ENCODE results near the gene ERAP2.
"Not testable (repeated sequence)": the region's sequence is repeated elsewhere in the genome, so short reads cannot be mapped to it uniquely, and the experiment has no call there.

Gene ERAP2

GRCh38 chr5:96930589-96930988, 54.3 kb downstream of the ERAP2 start:
- TF ChIP-seq, protein P1, sequence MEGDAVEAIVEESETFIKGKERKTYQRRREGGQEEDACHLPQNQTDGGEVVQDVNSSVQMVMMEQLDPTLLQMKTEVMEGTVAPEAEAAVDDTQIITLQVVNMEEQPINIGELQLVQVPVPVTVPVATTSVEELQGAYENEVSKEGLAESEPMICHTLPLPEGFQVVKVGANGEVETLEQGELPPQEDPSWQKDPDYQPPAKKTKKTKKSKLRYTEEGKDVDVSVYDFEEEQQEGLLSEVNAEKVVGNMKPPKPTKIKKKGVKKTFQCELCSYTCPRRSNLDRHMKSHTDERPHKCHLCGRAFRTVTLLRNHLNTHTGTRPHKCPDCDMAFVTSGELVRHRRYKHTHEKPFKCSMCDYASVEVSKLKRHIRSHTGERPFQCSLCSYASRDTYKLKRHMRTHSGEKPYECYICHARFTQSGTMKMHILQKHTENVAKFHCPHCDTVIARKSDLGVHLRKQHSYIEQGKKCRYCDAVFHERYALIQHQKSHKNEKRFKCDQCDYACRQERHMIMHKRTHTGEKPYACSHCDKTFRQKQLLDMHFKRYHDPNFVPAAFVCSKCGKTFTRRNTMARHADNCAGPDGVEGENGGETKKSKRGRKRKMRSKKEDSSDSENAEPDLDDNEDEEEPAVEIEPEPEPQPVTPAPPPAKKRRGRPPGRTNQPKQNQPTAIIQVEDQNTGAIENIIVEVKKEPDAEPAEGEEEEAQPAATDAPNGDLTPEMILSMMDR (IDR thresholded peaks at IDR 0.05; ENCODE audit: low read length, missing control alignments), result no peak
- no peak for DNase-seq (ENCODE audit: low read depth)
- H3K4me3 ChIP-seq (replicated peaks; ENCODE audit: low read depth, low read length), result no peak overlapping the region

DNA sequence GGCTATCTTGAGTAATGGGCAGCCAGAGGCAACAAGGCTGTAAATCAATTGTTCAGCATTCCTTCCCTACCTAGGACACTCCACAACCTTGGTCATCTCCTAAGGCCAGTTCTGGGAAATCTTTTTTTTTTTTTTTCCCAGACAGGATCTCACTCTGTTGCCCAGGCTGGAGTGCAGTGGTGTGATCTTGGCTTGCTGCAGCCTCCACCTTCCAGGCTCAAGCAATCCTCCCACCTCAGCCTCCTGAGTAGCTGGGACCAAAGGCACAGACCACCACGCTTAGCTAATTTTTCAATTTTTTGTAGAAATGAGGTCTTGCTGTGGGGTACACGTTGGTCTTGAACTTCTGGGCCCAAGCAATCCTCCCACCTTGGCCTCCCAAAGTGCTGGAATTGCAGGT, 54.7 kb downstream of the ERAP2 start:
- not testable (repeated sequence) for DNase-seq (ENCODE audit: low read depth); H3K4me3 ChIP-seq (replicated peaks; ENCODE audit: low read depth, low read length)

DNA sequence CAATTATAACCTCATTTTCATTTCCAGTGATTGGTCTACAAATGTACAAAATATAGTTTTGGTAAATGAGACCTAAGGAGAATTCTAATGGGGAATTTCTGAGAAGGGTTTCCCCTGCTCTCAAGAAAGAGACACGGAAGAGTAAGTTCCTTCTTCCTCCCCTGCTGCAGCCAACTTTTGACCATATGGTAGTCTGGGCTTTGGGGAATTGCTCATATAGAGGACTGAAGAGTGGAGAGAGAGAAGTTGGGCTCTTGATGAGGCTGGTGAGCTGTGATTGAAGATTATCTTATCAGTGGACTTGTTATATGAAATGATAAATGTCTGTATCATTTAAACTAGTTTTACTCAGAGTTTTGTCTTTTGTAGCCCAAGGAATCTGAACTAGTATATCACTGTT, 55.3 kb downstream of the ERAP2 start:
- TF ChIP-seq, protein P1 (IDR thresholded peaks at IDR 0.05; ENCODE audit: low read length, missing control alignments), result no peak
- H3K4me3 ChIP-seq (replicated peaks; ENCODE audit: low read depth, low read length), result no peak overlapping the region
- DNase-seq (ENCODE audit: low read depth), result no peak

DNA sequence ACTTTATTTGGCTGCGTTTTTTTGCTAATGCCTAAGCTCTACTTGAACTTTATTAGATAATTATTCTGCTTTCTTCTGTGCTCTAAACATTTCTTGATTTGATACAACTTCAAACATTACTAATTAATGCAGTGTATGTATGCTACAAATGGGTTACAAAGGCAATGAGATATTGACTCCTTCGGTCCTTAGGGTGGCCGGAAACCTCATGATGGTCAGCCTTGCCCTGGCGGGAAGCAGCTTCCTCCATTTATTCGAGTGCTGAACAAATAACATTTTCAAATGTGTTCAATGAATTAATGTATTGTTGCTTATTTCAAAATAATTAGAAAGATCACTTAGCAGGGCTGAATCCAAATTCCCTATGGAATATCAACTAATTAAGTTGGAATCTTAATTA, 55.7 kb downstream of the ERAP2 start:
- TF ChIP-seq, protein P1 (IDR thresholded peaks at IDR 0.05; ENCODE audit: low read length, missing control alignments), result no peak
- no peak for DNase-seq (ENCODE audit: low read depth)
- H3K4me3 ChIP-seq (replicated peaks; ENCODE audit: low read depth, low read length), result no peak overlapping the region

DNA sequence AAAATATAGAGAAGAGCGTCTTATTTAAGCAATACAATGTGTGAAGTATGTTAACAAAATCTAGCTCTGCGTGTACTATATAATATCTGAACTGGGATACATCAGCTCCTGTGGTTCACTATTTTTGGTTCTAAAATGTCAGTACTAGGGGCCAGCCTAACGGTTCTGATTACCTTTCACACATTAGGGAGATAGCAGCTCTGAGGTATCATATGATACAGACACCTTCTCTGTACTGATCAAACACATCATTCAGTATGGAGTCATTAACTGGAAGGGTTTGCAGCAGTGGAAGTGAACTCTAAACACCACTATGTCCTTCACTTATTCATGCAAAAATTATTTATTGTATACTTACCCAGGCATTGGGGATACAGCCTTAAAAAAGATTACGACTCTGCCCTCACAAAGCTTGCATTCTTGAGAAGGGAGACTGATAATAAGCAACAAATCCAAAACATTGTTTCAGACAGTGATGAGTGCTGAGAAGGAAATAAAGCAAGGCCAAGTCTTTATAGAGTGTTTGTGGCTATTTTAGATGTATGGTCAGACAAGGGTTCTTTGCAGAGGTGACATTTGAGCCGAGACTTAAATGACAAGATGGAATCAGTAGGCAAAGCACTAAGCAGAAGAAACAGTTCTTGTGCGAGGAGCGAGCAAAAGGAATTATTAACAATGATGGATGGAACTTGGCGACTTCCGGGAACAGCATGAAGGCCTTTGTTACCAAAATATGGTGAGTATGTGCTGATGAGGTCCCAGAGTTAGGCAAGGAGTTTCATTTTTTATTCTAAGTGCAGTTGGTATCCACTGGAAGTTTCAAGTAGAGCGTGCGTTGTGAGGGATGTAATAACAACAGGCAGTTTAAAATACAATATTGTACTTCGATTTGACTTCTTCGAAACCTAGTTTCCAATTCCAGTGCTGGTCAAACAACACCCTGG, 57.7 kb downstream of the ERAP2 start:
- peak overlapping the region; percentile 82 for H3K4me3 ChIP-seq (replicated peaks; ENCODE audit: low read depth, low read length)
- TF ChIP-seq, protein P1 (IDR thresholded peaks at IDR 0.05; ENCODE audit: low read length, missing control alignments), result no peak
- no peak for DNase-seq (ENCODE audit: low read depth)

DNA sequence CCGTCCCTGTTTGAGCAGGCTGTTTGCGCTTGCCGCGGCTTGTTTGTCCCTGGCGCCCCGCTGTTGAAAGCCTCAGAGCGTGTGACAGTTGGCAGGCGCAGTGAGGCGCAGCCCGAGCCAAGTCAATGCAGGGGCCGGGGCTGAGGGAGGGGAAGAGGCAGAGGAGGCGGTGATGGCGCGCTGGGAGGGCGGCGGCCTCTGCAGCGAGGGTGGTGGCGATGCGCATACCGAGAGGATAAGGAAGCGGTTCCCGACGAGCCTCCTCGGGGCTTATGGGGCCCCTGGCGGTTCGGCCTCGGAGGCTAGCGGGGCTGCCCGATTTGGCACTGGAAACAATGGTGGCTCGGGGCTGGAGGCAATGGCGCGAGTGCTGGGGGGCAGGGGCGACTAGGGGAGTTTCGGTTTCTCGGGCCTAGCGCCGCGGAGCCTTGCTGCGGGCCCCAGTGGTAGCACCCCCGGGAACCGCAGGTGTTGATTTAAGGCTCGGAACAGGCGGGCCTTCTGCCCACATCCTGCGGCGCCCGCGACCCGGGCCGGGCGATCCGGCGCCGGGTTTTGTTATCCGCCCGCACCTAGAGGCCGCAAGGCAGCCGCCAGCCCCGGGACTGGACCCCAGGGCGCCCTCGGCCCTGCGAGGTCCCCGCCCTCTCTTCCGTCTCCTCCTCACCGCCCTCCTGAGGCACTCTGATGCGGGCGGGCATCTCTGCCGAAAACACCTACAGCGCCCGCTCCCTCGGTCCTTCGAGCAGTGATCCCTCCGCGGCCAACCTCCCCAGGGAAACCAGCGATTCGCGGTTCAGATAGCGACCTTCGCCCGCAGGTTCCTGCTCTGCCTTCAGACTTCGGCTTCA, 58.6 kb downstream of the ERAP2 start:
- TF ChIP-seq, protein P1 (IDR thresholded peaks at IDR 0.05; ENCODE audit: low read length, missing control alignments), result no peak
- DNase-seq (ENCODE audit: low read depth), result peak; percentile 94

More for the DNA sequence above, 58.6 kb downstream of the ERAP2 start:
- peak overlapping the region; percentile 82 for H3K4me3 ChIP-seq (replicated peaks; ENCODE audit: low read depth, low read length)

Measured in fibroblast of pulmonary artery (primary cell).